K562 (cell line): ENCODE results near the gene TFAM. TPM values are rescaled to one million over a fixed set of nuclear protein-coding genes. Genes with fewer than 3 reads are reported as not detected.

Experiments
- ATAC-seq: fragments of 200-7000 bp; cut with Tn5 transposase; 3 replicates; pipeline ENCODE4 v1.9.1; 2020; ENCODE audit warnings: moderate library complexity
- BruUV-seq: library from RNA; stranded (reverse); fragments of 400-500 nt; replicated peaks from 2 replicates; lab custom pipeline; 2021; lab: Mats Ljungman, UMichigan
- CTCF ChIA-PET: fragments of 300-600 bp; formaldehyde crosslinking; extraction: SDS; loops from one replicate; lab custom pipeline; 2021; ENCODE audit warnings: low intra/inter-chr PET ratio; lab: Yijun Ruan, JAX
- POLR2A ChIA-PET: fragments of 300-600, 350-650 bp; sonication (Branson Sonifier 250); formaldehyde crosslinking; extraction: SDS; loops from one replicate; lab custom pipeline; 2021; ENCODE audit warnings: antibody characterized with exemption, inconsistent platforms; lab: Yijun Ruan, JAX
- DNase-seq, 4 experiments: peaks; one replicate each; pipeline versions ENCODE4 v3.0.0 to v3.0.0-alpha.2; 2011 to 2018; ENCODE audit warnings: low spot score in 3 of 4, mixed read lengths in 3 of 4; ENCODE audit errors: extremely low read depth in 1 of 4
- FAIRE-seq: peaks from 2 replicates; lab custom pipeline; 2011; peaks lifted over from hg19 to GRCh38; lab: Jason Lieb, UNC
- H2AFZ ChIP-seq: 2 replicates; pipeline ENCODE4 v1.6.0; 2011; ENCODE audit warnings: low read depth, low read length, control low read depth, inconsistent platforms
- H3K27ac ChIP-seq: fragments of 200-600 bp; 3 replicates; pipeline ENCODE4 v1.8.0; 2011; ENCODE audit warnings: low read depth, mild to moderate bottlenecking, control low read depth, inconsistent platforms, low read length, moderate library complexity, mixed read lengths; ENCODE audit errors: extremely low read depth
- H3K27me3 ChIP-seq, 2 experiments: fragments of 300-600 bp in 1 of 2; 2 replicates in 1 of 2; 3 replicates in 1 of 2; pipeline versions ENCODE4 v1.6.0 to v1.8.0; 2011; ENCODE audit warnings: inconsistent platforms in 2 of 2, low read length in 2 of 2, mild to moderate bottlenecking in 1 of 2, mixed read lengths in 1 of 2, moderate library complexity in 1 of 2; ENCODE audit not compliant: control insufficient read depth in 2 of 2, insufficient read depth in 2 of 2
- H3K36me3 ChIP-seq: fragments of 300-600 bp; 3 replicates; pipeline ENCODE4 v1.8.0; 2011; ENCODE audit warnings: mild to moderate bottlenecking, low read length, inconsistent platforms; ENCODE audit not compliant: control insufficient read depth, insufficient read depth
- H3K4me1 ChIP-seq, 2 experiments: fragments of 200-600 bp in 1 of 2; replicated peaks in 1 of 2; 2 replicates in 1 of 2; 3 replicates in 1 of 2; pipeline versions ENCODE4 v1.5.1 to v1.8.0; 2011; ENCODE audit warnings: inconsistent platforms in 2 of 2, low read length in 2 of 2, mild to moderate bottlenecking in 1 of 2, mixed read lengths in 1 of 2, moderate library complexity in 1 of 2; ENCODE audit not compliant: control insufficient read depth in 2 of 2, insufficient read depth in 2 of 2
- H3K4me2 ChIP-seq: 2 replicates; pipeline ENCODE4 v1.6.1; 2011; ENCODE audit warnings: low read length, control low read depth, inconsistent platforms, mixed read lengths; ENCODE audit not compliant: insufficient read depth
- H3K4me3 ChIP-seq: fragments of 200-600 bp; sonication (generic), shearing (Covaris generic); 2 replicates; pipeline ENCODE4 v1.5.1; 2016; ENCODE audit warnings: control low read depth, inconsistent platforms
- H3K79me2 ChIP-seq: fragments of 200-600 bp; 3 replicates; pipeline ENCODE4 v1.8.0; 2011; ENCODE audit warnings: low read length, inconsistent platforms; ENCODE audit not compliant: control insufficient read depth, insufficient read depth
- H3K9ac ChIP-seq, 2 experiments: 2 replicates each; pipeline versions ENCODE4 v1.6.0 to v1.6.1; 2011; ENCODE audit warnings: low read depth in 2 of 2, low read length in 2 of 2, control low read depth in 1 of 2, inconsistent platforms in 1 of 2, mild to moderate bottlenecking in 1 of 2, mixed read lengths in 1 of 2; ENCODE audit not compliant: insufficient read depth in 1 of 2
- H3K9me1 ChIP-seq: one replicate; pipeline ENCODE4 v1.6.0; 2011; ENCODE audit warnings: inconsistent platforms, mild to moderate bottlenecking, low read length, moderate library complexity; ENCODE audit not compliant: control insufficient read depth, insufficient read depth
- H3K9me3 ChIP-seq: replicated peaks from 2 replicates; pipeline ENCODE4 v1.5.1; 2011; ENCODE audit warnings: low read depth, low read length, inconsistent platforms; ENCODE audit not compliant: control insufficient read depth, insufficient read depth
- H4K20me1 ChIP-seq: replicated peaks from 2 replicates; pipeline ENCODE4 v1.6.1; 2011; ENCODE audit warnings: low read length, inconsistent platforms, mixed read lengths; ENCODE audit not compliant: control insufficient read depth, insufficient read depth
- CBFA2T3 ChIP-seq: fragments of 450-650 bp; IDR thresholded peaks from 2 replicates; pipeline ENCODE4 v1.6.1; 2017
- DPF2 ChIP-seq: fragments of 450-650 bp; IDR thresholded peaks from 2 replicates; pipeline ENCODE4 v1.6.1; 2016
- E2F3 ChIP-seq: fragments of 250-450 bp; sonication (Bioruptor Pico); IDR thresholded peaks from 2 replicates; pipeline ENCODE4 v1.4.0; 2020; ENCODE audit warnings: mild to moderate bottlenecking
- FOS ChIP-seq: IDR thresholded peaks from 3 replicates; pipeline ENCODE4 v1.6.1; 2011; ENCODE audit not compliant: insufficient read length; ENCODE audit errors: extremely low read depth
- KDM4B ChIP-seq, 2 experiments: fragments of 450-650 bp in 1 of 2; sonication (generic) in 1 of 2; IDR thresholded peaks; 2 replicates each; pipeline ENCODE4 v1.6.1; 2016 to 2017; ENCODE audit warnings: borderline replicate concordance in 2 of 2, antibody characterized with exemption in 1 of 2, low read depth in 1 of 2, mild to moderate bottlenecking in 1 of 2
- NCOA6 ChIP-seq: fragments of 450-650 bp; IDR thresholded peaks from 2 replicates; pipeline ENCODE4 v1.6.1; 2017; ENCODE audit warnings: mild to moderate bottlenecking
- PHF8 ChIP-seq: fragments of 200-600 bp; sonication (generic); IDR thresholded peaks from 2 replicates; pipeline ENCODE4 v1.6.1; 2012; ENCODE audit warnings: mixed run types, mild to moderate bottlenecking, inconsistent platforms, low read length, moderate library complexity, borderline replicate concordance
- RFX7 ChIP-seq: fragments of 250-450 bp; sonication (Bioruptor Pico); IDR thresholded peaks from 2 replicates; pipeline ENCODE4 v1.5.1; 2021; ENCODE audit warnings: mild to moderate bottlenecking
- SIX5 ChIP-seq, 2 experiments: IDR thresholded peaks; 2 replicates each; pipeline ENCODE4 v1.6.1; 2011; ENCODE audit warnings: low read length in 2 of 2, borderline replicate concordance in 1 of 2, low read depth in 1 of 2, mild to moderate bottlenecking in 1 of 2, moderate library complexity in 1 of 2; ENCODE audit not compliant: insufficient read depth in 1 of 2
- TRIM24 ChIP-seq, 2 experiments: fragments of 450-650 bp; IDR thresholded peaks; 2 replicates each; pipeline ENCODE4 v1.6.1; 2016
- TSHZ1 ChIP-seq: fragments of 250-450 bp; sonication (Bioruptor Pico); IDR thresholded peaks from 2 replicates; pipeline ENCODE4 v1.4.0; 2020; ENCODE audit warnings: mild to moderate bottlenecking, moderate library complexity
- ZBED1 ChIP-seq: IDR thresholded peaks from 2 replicates; pipeline ENCODE4 v1.6.1; 2014
- ZNF143 ChIP-seq: sonication (generic); formaldehyde crosslinking; IDR thresholded peaks from 2 replicates; pipeline ENCODE4 v1.9.0; 2022; ENCODE audit warnings: mild to moderate bottlenecking, missing genetic modification reagents
- ZNF217 ChIP-seq: sonication (generic); formaldehyde crosslinking; IDR thresholded peaks from 2 replicates; pipeline ENCODE4 v1.8.0; 2022; ENCODE audit warnings: mild to moderate bottlenecking, missing genetic modification reagents
- ZNF239 ChIP-seq: fragments of 250-450 bp; sonication (Bioruptor Pico); IDR thresholded peaks from 2 replicates; pipeline ENCODE4 v1.4.0; 2020; ENCODE audit warnings: mild to moderate bottlenecking
- ZNF354B ChIP-seq: fragments of 250-450 bp; sonication (Bioruptor Pico); IDR thresholded peaks from 2 replicates; pipeline ENCODE4 v1.4.0; 2020
- ZNF398 ChIP-seq: fragments of 250-450 bp; sonication (Bioruptor Pico); IDR thresholded peaks from 2 replicates; pipeline ENCODE4 v1.8.0; 2021; ENCODE audit warnings: moderate library complexity, mild to moderate bottlenecking, inconsistent platforms
- ZNF449 ChIP-seq: fragments of 250-450 bp; sonication (Bioruptor Pico); IDR thresholded peaks from 2 replicates; pipeline ENCODE4 v1.8.0; 2022; ENCODE audit warnings: moderate library complexity, mild to moderate bottlenecking, inconsistent platforms
- WGBS: fragments of 100-300 bp; shearing (Covaris generic); methylation state at CpG from one replicate; pipeline ENCODE4 v1.1.6; 2016; ENCODE audit warnings: low coverage, mixed read lengths; ENCODE audit not compliant: insufficient coverage; ENCODE audit errors: missing lambda C conversion rate; 5-methylcytosine and 5-hydroxymethylcytosine counted together
- in situ Hi-C: fragments of 300-500 bp; cut with MboI; formaldehyde crosslinking; loops from 4 replicates; pipeline ENCODE4 v1.15.0; 2018; ENCODE audit warnings: inconsistent platforms, mixed read lengths
- intact Hi-C: fragments of 100-400 bp; cut with micrococcal nuclease; formaldehyde crosslinking; loops from 2 replicates; pipeline ENCODE4 v1.14.2; 2022
- polyA plus RNA-seq, 8 experiments: library from polyadenylated mRNA; depleted of rRNA in 4 of 8; stranded (reverse) in 5 of 8; unstranded in 3 of 8; fragments of >200 nt; fragmentation: Nextera tagmentation in 2 of 8; fragmentation: Illumina TruSeq in 1 of 8; extraction: Ambion mirVana in 2 of 8; extraction: Trizol in 1 of 8; gene quantifications; 2 replicates each; pipeline versions ENCODE4 v1.2.1 to v1.2.3, GENCODE V29; 2011 to 2014; ENCODE audit warnings: inconsistent platforms in 1 of 8, missing spikeins in 1 of 8
- total RNA-seq, 7 experiments: library from RNA; depleted of rRNA in 6 of 7; stranded (reverse); fragments of >200 nt in 6 of 7; fragmentation: Illumina TruSeq in 2 of 7; extraction: Trizol in 2 of 7; gene quantifications; 2 replicates each; pipeline versions ENCODE4 v1.2.1 to v1.2.3, GENCODE V29; 2011 to 2021; ENCODE audit warnings: low replicate concordance in 1 of 7

TFAM gene
- total and polyA plus RNA-seq, 9 of the 15 experiments (the other 6 are each of a cell fraction or from before 2014, with no cell fraction given): 74.3 to 227 (median 155) TPM

GRCh38 chr10:58362027-58362789 is 23.0 kb upstream of the TFAM start:
- BruUV-seq: no TSS peak
- in situ Hi-C loops: no loop called here
- no peak overlapping the region for H3K9ac ChIP-seq
- TF ChIP-seq ZNF449 (CRISPR knock-in tag): no peak
- TF ChIP-seq PHF8: no peak
- no peak for TF ChIP-seq ZNF354B
- no peak for TF ChIP-seq CBFA2T3
- no peak for TF ChIP-seq ZNF217 (CRISPR knock-in tag)
- TF ChIP-seq TRIM24 (IDR thresholded peaks at IDR 0.05): no peak
- TF ChIP-seq ZBED1: no peak
- no peak for TF ChIP-seq TSHZ1
- no peak for TF ChIP-seq ZNF143 (CRISPR knock-in tag)
- no peak for TF ChIP-seq E2F3 (CRISPR knock-in tag)
- no peak for TF ChIP-seq SIX5 (IDR thresholded peaks at IDR 0.05; ENCODE audit: borderline replicate concordance in 1 of 2, insufficient read depth in 1 of 2, low read depth in 1 of 2, low read length in 2 of 2)
- TF ChIP-seq ZNF239 (CRISPR knock-in tag): no peak
- TF ChIP-seq NCOA6: no peak
- TF ChIP-seq RFX7 (CRISPR knock-in tag): no peak
- no peak for TF ChIP-seq KDM4B (IDR thresholded peaks at IDR 0.05; ENCODE audit: borderline replicate concordance in 2 of 2, low read depth in 1 of 2)
- no peak for TF ChIP-seq FOS
- no peak for TF ChIP-seq DPF2
- TF ChIP-seq ZNF398 (CRISPR knock-in tag): no peak
- CTCF ChIA-PET: no interaction called here
- no peaks in the 10 kb centered on the region for H3K27me3 ChIP-seq
- H4K20me1 ChIP-seq: no peaks in the 10 kb centered on the region
- no peaks in the 10 kb centered on the region for H3K4me1 ChIP-seq
- no peak overlapping the region for H3K27ac ChIP-seq
- no peak overlapping the region for H3K4me2 ChIP-seq
- 70% methylated on average over 1 of the region's 1 CpG for WGBS
- intact Hi-C loops: no loop called here
- FAIRE-seq: no peak
- no peaks in the 10 kb centered on the region for H3K79me2 ChIP-seq
- peaks cover 20% of the 10 kb centered on the region; the same call in 2 of the 3 replicates for H3K36me3 ChIP-seq
- no peaks in the 10 kb centered on the region for H3K9me1 ChIP-seq
- POLR2A ChIA-PET: no interaction called here
- no peak for DNase-seq
- H3K4me3 ChIP-seq: no peak overlapping the region
- no peak for ATAC-seq
- no peak overlapping the region for H2AFZ ChIP-seq
- no peaks in the 10 kb centered on the region for H3K9me3 ChIP-seq
